GM12874 (cell line): ENCODE results near the gene TBCD.

Experiments
- TF ChIP-seq, protein P1 (sequence below): IDR thresholded peaks from 2 replicates; pipeline ENCODE4 v1.5.1; 2011; ENCODE audit warnings: low read depth, mild to moderate bottlenecking, control low read depth, low read length, moderate library complexity; ENCODE audit not compliant: insufficient read depth

The TBCD gene

DNA sequence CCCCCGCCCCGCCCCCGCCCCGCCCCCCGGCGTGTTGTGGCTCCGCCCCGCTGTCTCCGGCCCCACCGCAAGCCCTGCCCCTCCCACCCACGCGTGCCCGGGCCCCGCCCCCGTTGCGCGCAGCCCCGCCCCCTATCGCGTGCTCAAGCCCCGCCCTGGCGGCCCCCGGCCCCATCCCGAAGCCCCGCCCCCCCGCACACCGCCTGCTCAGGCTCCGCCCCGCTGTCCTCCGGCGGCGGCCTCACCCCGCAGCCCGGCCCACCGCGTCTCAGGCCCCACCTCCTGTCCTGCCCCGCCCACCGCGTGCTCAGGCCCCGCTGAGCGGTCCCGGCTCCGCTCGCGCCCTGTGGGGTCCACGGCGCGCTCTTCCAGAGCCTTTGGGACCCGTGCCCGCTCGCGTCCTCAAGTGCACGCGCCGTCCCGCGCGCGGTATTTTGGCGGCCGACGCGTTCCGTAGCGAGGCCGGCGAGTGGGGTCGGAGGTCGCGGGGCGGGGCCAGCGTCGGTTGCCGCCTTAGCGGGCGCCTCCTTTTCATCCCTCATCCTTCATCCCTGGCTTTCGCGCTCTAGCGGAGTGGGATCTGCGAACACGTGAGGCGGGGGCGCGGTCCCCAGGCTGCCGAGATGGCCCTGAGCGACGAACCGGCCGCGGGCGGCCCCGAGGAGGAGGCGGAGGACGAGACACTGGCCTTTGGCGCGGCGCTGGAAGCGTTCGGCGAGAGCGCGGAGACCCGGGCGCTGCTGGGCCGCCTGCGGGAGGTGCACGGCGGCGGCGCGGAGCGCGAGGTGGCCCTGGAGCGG is at the start of gene TBCD:
Gene TBCD, plus strand, starts transcription at position 495 of the 800 bp plus-strand sequence. Its CDS starts 129 bp downstream, at position 624.
- TF ChIP-seq, protein P1, sequence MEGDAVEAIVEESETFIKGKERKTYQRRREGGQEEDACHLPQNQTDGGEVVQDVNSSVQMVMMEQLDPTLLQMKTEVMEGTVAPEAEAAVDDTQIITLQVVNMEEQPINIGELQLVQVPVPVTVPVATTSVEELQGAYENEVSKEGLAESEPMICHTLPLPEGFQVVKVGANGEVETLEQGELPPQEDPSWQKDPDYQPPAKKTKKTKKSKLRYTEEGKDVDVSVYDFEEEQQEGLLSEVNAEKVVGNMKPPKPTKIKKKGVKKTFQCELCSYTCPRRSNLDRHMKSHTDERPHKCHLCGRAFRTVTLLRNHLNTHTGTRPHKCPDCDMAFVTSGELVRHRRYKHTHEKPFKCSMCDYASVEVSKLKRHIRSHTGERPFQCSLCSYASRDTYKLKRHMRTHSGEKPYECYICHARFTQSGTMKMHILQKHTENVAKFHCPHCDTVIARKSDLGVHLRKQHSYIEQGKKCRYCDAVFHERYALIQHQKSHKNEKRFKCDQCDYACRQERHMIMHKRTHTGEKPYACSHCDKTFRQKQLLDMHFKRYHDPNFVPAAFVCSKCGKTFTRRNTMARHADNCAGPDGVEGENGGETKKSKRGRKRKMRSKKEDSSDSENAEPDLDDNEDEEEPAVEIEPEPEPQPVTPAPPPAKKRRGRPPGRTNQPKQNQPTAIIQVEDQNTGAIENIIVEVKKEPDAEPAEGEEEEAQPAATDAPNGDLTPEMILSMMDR = no peak

DNA sequence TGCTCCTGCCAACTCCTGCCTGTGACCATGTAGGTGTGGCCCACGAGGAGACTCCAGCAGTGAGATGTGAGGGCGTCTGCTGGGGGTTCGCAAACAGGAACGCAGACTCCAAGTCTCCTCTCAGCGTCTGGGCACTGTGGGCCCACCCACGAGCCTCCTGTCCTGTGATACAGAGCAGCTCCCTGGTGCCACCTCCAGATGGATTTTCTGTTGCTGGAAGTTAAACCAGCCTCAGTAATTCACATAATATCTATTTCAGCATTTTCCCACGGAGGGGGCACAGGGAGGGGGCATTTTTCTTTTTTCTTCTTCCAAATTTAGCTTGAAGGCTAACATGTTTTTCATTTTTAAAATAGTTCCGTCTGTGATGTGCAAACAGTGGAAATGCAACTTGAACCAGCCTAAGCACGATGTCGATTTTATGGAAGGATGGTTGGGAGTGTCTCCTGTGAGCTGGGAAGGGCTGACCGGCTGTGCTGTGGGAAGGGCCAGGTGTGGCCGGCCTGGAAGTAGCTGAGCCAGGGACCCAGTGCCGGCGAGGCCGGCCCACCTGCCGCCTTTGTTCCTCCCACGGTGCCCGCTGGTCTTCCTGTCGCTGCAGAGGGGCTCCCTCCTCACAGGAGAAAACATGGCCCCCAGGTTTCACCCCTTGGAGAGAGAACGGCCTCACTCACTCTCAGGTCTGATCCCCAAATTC is 49.5 kb upstream of the TBCD start:
- TF ChIP-seq, protein P1 = no peak

DNA sequence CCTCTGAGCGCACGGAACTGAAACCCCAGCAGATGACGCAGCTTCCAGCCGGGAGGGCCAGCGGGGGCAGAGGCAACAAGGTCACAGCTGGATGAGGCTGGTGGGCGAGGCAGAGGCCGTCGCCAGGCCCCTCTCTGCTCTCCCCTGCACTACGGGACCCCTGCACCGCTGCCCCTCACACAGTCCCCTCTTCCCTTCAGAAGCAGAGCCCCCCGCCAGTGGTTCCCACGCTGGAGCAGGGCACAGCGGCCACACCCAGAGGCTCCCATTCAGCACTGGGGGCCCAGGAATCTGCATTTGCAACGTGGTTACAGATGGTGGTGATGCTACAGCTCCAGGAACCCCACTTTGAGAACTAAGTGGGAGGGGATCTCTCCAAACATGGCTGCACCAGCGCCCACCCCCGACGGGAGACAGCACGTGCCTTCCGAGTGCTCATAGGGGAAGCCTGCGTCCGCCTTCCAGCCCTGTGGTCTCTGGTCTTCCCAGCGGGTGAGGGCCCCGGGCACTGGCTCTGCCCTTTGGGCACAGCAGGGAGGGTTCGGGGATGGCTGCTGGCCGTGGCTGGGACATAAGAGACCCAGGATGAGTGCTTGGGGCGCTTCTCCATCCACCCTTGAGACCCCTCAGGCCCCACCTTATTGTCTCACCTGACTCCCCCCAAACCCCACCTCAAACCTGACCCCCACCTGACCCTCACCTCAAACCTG is 48.7 kb upstream of the TBCD start:
- TF ChIP-seq, protein P1 = no peak

DNA sequence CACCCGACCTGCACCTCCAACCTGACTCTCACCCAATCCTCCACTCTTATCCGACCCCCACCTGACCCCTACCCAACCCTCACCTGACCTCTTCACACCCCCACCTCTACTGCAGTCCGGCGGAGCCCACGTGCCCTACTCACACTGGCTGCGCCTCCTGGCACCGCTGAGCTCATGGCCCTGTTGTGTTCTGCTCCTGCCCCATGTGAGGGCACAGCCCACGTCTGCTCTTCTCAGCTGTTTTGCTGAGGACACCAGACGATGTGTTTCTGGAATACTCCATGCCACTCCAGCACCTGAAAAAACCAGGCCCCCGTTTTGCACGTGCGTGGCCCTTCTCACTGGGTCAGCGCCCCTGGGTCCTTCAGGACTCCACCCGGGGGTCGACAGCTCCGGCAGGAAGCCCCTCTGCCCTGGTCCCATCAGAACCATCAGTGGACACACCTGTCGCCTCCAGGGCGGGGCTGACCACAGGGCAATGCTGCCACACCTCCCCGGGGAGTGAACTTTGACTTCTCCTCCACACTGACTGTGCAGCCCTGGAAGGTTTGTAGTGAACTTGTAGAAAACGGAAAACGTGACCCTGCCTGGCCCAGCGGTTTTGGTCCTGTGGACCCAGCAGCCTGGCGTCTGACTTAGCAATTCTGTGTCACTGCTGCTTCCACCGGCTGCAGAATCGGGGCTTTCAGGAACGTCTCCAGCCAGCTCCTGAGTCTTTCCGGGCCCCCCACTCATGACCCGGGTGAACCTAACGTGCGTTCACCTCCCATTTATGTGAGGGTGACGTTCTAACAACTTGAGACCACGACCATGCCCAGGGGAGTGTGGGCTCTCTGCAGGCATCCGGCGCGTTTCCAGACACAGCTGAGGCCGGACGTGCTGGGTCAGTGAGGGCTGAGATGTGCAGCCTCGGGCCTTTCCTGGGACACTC is 47.7 kb upstream of the TBCD start:
- TF ChIP-seq, protein P1 = no peak

DNA sequence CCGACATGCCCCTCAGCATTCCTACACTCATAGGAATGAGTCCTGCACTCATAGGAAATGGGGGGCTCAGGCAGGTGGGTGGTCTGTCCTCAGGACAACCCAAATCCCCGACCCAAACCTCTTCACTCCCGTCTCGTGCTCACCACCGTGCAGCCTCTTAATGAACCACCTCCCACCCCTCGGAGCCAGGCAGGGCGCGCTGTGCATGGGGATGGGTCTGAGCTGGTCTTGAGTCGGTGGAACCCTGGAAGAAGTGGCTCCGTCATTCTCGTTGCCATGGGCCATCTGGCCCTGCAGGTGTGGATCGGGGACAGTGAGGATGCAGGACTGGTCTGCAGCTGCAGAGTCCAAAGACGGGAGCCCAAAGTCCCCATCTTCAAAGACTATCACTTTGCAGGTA is 47.0 kb upstream of the TBCD start:
- TF ChIP-seq, protein P1 = no peak

DNA sequence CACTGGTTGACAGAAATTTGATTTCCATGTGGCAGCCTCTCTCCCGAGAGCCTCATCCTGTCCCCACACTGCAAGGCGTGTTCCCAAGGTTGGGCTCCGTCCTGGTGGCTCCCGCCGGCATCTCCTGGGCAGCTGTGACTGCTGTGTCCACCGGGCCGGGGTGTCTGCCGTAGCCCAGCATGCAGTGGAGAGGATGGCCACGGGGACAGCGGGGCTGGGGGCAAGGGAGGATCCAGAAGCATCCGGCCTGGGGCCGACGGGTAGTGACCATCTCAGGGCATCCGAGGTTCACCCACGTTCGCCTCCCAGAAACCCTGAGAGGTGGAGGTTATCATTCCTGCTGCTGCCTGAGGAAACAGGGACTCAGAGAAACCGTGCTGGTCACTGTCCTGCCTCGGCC is 46.1 kb upstream of the TBCD start:
- TF ChIP-seq, protein P1 = no peak
